HepG2 (cell line): ENCODE measurements around the gene TAT. TPM values are rescaled to one million over a fixed set of nuclear protein-coding genes. Genes with fewer than 3 reads are reported as not detected.
A peak's percentile ranks its signal among the peaks of the same experiment; 100 is the strongest.

Source experiments
- ARNT ChIP-seq: fragments of 450-650 bp; IDR thresholded peaks from 2 replicates; pipeline ENCODE4 v1.6.1; 2017
- CCAR2 ChIP-seq: fragments of 200-400 bp; formaldehyde crosslinking; optimal IDR thresholded peaks from 2 replicates; pipeline ENCODE3; 2018; ENCODE audit warnings: low read depth, mild to moderate bottlenecking, low read length, moderate library complexity
- HIVEP1 ChIP-seq: sonication (generic); formaldehyde crosslinking; IDR thresholded peaks from 2 replicates; pipeline ENCODE4 v1.4.0; 2020; ENCODE audit warnings: mild to moderate bottlenecking, missing genetic modification reagents
- HOXA9 ChIP-seq: sonication (generic); formaldehyde crosslinking; IDR thresholded peaks from 2 replicates; pipeline ENCODE4 v1.8.1; 2022; ENCODE audit warnings: missing genetic modification reagents, mild to moderate bottlenecking, moderate library complexity, borderline replicate concordance
- NCOR1 ChIP-seq: fragments of 200-600 bp; sonication (generic); IDR thresholded peaks from 2 replicates; pipeline ENCODE4 v1.7.0; 2017; ENCODE audit warnings: antibody characterized with exemption, low read length, borderline replicate concordance
- NR2F1 ChIP-seq, 2 experiments: fragments of 450-650 bp in 1 of 2; formaldehyde crosslinking in 1 of 2; IDR thresholded peaks; 2 replicates each; pipeline versions ENCODE4 v1.5.0 to v1.6.1; 2016 to 2020; ENCODE audit warnings: mild to moderate bottlenecking in 1 of 2, missing compliant biosample characterization in 1 of 2, missing genetic modification reagents in 1 of 2, moderate library complexity in 1 of 2
- PLRG1 ChIP-seq: fragments of 450-650 bp; conservative IDR thresholded peaks from 2 replicates; pipeline ENCODE4 v1.6.1; 2016
- PRMT3 ChIP-seq: sonication (generic); formaldehyde crosslinking; IDR thresholded peaks from 2 replicates; pipeline ENCODE4 v1.8.1; 2022; ENCODE audit warnings: low read depth, mild to moderate bottlenecking, moderate library complexity, missing genetic modification reagents, borderline replicate concordance
- RBFOX2 ChIP-seq: fragments of 200-400 bp; formaldehyde crosslinking; IDR thresholded peaks from 2 replicates; pipeline ENCODE4 v1.6.1; 2017; ENCODE audit warnings: low read depth, mild to moderate bottlenecking, low read length
- RORA ChIP-seq: sonication (generic); formaldehyde crosslinking; IDR thresholded peaks from 2 replicates; pipeline ENCODE4 v1.5.0; 2020; ENCODE audit warnings: mild to moderate bottlenecking, missing genetic modification reagents, moderate library complexity
- TCF7L2 ChIP-seq: IDR thresholded peaks from 2 replicates; pipeline ENCODE4 v1.6.1; 2011; ENCODE audit warnings: mild to moderate bottlenecking, low read depth, low read length, moderate library complexity
- ZBTB3 ChIP-seq: sonication (generic); formaldehyde crosslinking; IDR thresholded peaks from 2 replicates; pipeline ENCODE4 v1.4.0; 2020; ENCODE audit warnings: low read depth, mild to moderate bottlenecking, moderate library complexity, missing genetic modification reagents, borderline replicate concordance
- ZFP90 ChIP-seq: sonication (generic); formaldehyde crosslinking; IDR thresholded peaks from 2 replicates; pipeline ENCODE4 v1.8.0; 2022; ENCODE audit warnings: missing genetic modification reagents, mild to moderate bottlenecking, inconsistent platforms, borderline replicate concordance
- ZNF563 ChIP-seq: sonication (generic); formaldehyde crosslinking; IDR thresholded peaks from 2 replicates; pipeline ENCODE4 v1.8.0; 2022; ENCODE audit warnings: mild to moderate bottlenecking, moderate library complexity, missing genetic modification reagents
- ZNF703 ChIP-seq: sonication (generic); formaldehyde crosslinking; IDR thresholded peaks from 2 replicates; pipeline ENCODE4 v1.5.1; 2020; ENCODE audit warnings: missing genetic modification reagents, mild to moderate bottlenecking, moderate library complexity, borderline replicate concordance
- ZNF761 ChIP-seq: sonication (generic); formaldehyde crosslinking; conservative IDR thresholded peaks from 2 replicates; pipeline ENCODE4 v1.4.0; 2020; ENCODE audit warnings: mild to moderate bottlenecking, missing genetic modification reagents
- ZNF766 ChIP-seq: sonication (generic); formaldehyde crosslinking; IDR thresholded peaks from 2 replicates; pipeline ENCODE4 v1.5.0; 2020; ENCODE audit warnings: missing genetic modification reagents, borderline replicate concordance
- ZNF782 ChIP-seq: sonication (generic); formaldehyde crosslinking; IDR thresholded peaks from 2 replicates; pipeline ENCODE4 v1.4.0; 2020; ENCODE audit warnings: missing genetic modification reagents, mild to moderate bottlenecking, borderline replicate concordance
- ZNF878 ChIP-seq: sonication (generic); formaldehyde crosslinking; IDR thresholded peaks from 2 replicates; pipeline ENCODE4 v1.8.1; 2023; ENCODE audit warnings: mild to moderate bottlenecking, missing genetic modification reagents, moderate library complexity
- polyA plus RNA-seq, 8 experiments: library from polyadenylated mRNA; depleted of rRNA in 3 of 8; stranded (reverse) in 7 of 8; unstranded in 1 of 8; fragments of >200 nt; fragmentation: Illumina TruSeq in 4 of 8; extraction: Trizol in 4 of 8; gene quantifications; 2 replicates each; pipeline versions ENCODE4 v1.2.1 to v1.2.3, GENCODE V29; 2011 to 2016; ENCODE audit warnings: low read depth in 4 of 8, missing spikeins in 1 of 8, mixed read lengths in 1 of 8; ENCODE audit not compliant: insufficient read depth in 1 of 8
- total RNA-seq, 5 experiments: library from RNA; depleted of rRNA; stranded (reverse); fragments of >200 nt; fragmentation: Illumina TruSeq; extraction: Trizol; gene quantifications; 2 replicates each; pipeline ENCODE4 v1.2.3, GENCODE V29; 2016; ENCODE audit warnings: low read depth in 1 of 5
- TF ChIP-seq, protein P1 (sequence below): conservative IDR thresholded peaks from 2 replicates; pipeline ENCODE4 v1.6.1; 2018; ENCODE audit warnings: missing genetic modification reagents
- TF ChIP-seq, protein P2 (sequence below): sonication (generic); formaldehyde crosslinking; IDR thresholded peaks from 2 replicates; pipeline ENCODE4 v1.8.1; 2023; ENCODE audit warnings: mild to moderate bottlenecking, missing genetic modification reagents

TAT gene
- total and polyA plus RNA-seq, 2 of the 13 experiments (the other 11 are each of a cell fraction or from before 2014, with no cell fraction given), result 1.6 to 5.8 TPM

DNA sequence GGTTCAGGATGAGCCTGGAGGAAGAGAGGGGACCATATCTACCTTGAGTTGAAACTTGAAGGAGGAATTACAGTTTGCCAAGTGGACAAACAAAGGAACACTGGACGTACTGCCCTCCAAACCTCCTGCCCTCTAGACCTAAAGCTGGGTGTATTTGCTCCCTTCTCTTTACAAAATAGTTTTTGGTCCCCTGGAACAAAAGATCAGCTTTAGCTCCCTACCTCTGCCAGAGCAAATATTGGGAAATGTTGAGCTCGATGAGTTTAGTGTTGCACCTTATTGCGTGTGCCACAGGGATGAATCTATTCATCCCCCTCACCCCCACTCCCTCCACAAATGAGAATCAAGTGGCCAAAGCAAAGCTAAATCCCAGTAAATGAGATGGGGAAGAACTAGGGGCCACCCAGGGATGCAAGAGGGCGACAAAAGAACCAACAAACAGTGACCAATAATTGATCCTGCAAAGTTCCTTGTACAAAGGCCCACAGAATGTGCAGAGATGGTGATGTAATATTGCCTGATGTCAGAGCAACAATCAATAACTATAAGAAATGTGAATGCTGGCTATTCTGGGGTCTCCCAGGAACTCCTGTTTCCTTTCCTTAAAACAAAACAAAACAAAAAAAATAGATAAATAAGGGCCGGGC lies 17.2 kb upstream of the TAT start (continued):
- TF ChIP-seq HOXA9 (CRISPR knock-in tag) (no peak), ZNF878 (CRISPR knock-in tag) (0 out of 2 replicates have a peak, but pooled peaks have one; percentile 43), ZNF563 (CRISPR knock-in tag) (no peak), ZBTB3 (CRISPR knock-in tag) (peak; percentile 82; the same call in 1 of the 2 replicates), RBFOX2 (peak; percentile 57; the same call in 1 of the 2 replicates), PRMT3 (CRISPR knock-in tag) (no peak; the same call in 1 of the 2 replicates), HIVEP1 (peak; percentile 45; the same call in 1 of the 2 replicates), TCF7L2 (no peak; the same call in 1 of the 2 replicates), ZNF782 (CRISPR knock-in tag) (no peak), ZNF703 (no peak), ARNT (no peak), CCAR2 (no peak), NR2F1 (CRISPR knock-in tag; IDR thresholded peaks at IDR 0.05) (no peak), ZNF761 (CRISPR knock-in tag) (no peak), RORA (CRISPR knock-in tag) (no peak; the same call in 1 of the 2 replicates), NCOR1 (peak; percentile 81), PLRG1 (no peak), ZNF766 (CRISPR knock-in tag) (no peak), ZFP90 (no peak)
- TF ChIP-seq, protein P1, sequence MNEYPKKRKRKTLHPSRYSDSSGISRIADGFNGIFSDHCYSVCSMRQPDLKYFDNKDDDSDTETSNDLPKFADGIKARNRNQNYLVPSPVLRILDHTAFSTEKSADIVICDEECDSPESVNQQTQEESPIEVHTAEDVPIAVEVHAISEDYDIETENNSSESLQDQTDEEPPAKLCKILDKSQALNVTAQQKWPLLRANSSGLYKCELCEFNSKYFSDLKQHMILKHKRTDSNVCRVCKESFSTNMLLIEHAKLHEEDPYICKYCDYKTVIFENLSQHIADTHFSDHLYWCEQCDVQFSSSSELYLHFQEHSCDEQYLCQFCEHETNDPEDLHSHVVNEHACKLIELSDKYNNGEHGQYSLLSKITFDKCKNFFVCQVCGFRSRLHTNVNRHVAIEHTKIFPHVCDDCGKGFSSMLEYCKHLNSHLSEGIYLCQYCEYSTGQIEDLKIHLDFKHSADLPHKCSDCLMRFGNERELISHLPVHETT (CRISPR knock-in tag), result no peak
- TF ChIP-seq, protein P2, sequence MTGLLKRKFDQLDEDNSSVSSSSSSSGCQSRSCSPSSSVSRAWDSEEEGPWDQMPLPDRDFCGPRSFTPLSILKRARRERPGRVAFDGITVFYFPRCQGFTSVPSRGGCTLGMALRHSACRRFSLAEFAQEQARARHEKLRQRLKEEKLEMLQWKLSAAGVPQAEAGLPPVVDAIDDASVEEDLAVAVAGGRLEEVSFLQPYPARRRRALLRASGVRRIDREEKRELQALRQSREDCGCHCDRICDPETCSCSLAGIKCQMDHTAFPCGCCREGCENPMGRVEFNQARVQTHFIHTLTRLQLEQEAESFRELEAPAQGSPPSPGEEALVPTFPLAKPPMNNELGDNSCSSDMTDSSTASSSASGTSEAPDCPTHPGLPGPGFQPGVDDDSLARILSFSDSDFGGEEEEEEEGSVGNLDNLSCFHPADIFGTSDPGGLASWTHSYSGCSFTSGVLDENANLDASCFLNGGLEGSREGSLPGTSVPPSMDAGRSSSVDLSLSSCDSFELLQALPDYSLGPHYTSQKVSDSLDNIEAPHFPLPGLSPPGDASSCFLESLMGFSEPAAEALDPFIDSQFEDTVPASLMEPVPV (CRISPR knock-in tag), result 0 out of 2 replicates have a peak, but pooled peaks have one; percentile 52
